GM12874 (cell line): ENCODE results near the gene RAB17.

Experiments
- CTCF ChIP-seq: IDR thresholded peaks from 2 replicates; pipeline ENCODE4 v1.5.1; 2011; ENCODE audit warnings: low read depth, mild to moderate bottlenecking, control low read depth, low read length, moderate library complexity; ENCODE audit not compliant: insufficient read depth

The RAB17 gene

GRCh38 chr2:237583385-237584295, 6.9 kb downstream of the RAB17 start:
- no peak for TF ChIP-seq CTCF

GRCh38 chr2:237581751-237582746, 8.5 kb downstream of the RAB17 start:
- peak; percentile 44 for TF ChIP-seq CTCF

- TF ChIP-seq CTCF: no peak
These were observed 9.2 kb downstream of the RAB17 start for GRCh38 chr2:237581326-237581725.

- no peak for TF ChIP-seq CTCF
These were observed 12.3 kb downstream of the RAB17 start for GRCh38 chr2:237577956-237578870.

- TF ChIP-seq CTCF: no peak
These were observed 13.1 kb downstream of the RAB17 start for GRCh38 chr2:237577458-237577857.

- TF ChIP-seq CTCF: no peak
These were observed 13.6 kb downstream of the RAB17 start for GRCh38 chr2:237576974-237577373.
